CD4-positive, CD25-positive, alpha-beta regulatory T cell (primary cell): ENCODE measurements around the gene KDM3B. TPM values are rescaled to one million over a fixed set of nuclear protein-coding genes. Genes with fewer than 3 reads are reported as not detected.

Experiments
- ATAC-seq, 2 donors: fragments of 150-1000 bp; cut with Tn5 transposase; one replicate each; pipeline ENCODE4 v1.10.0; 2021; ENCODE audit warnings: low read depth in 2 of 2, moderate number of reproducible peaks in 2 of 2, moderate library complexity in 1 of 2
- DNase-seq, 3 donors: peaks; one replicate each; pipeline versions ENCODE4 v3.0.0 to v3.0.0-alpha.2; 2012 to 2022; ENCODE audit warnings: mixed read lengths in 1 of 3
- H3K27ac ChIP-seq: one replicate; pipeline ENCODE4 v1.7.0; 2013; ENCODE audit warnings: mild to moderate bottlenecking, low read length; ENCODE audit not compliant: insufficient read depth, poor library complexity, severe bottlenecking
- H3K27me3 ChIP-seq: one replicate; pipeline ENCODE4 v1.7.0; 2013; ENCODE audit warnings: low read length; ENCODE audit not compliant: control insufficient read depth, insufficient read depth
- H3K36me3 ChIP-seq: one replicate; pipeline ENCODE4 v1.7.0; 2013; ENCODE audit warnings: mild to moderate bottlenecking, low read length, moderate library complexity; ENCODE audit not compliant: control insufficient read depth, insufficient read depth
- H3K4me1 ChIP-seq: 2 replicates; pipeline ENCODE4 v1.7.0; 2013; ENCODE audit warnings: mild to moderate bottlenecking, low read length; ENCODE audit not compliant: insufficient read depth, control insufficient read depth, poor library complexity, severe bottlenecking
- H3K4me3 ChIP-seq: one replicate; pipeline ENCODE4 v1.7.0; 2013; ENCODE audit warnings: low read depth, mild to moderate bottlenecking, low read length, moderate library complexity
- H3K9me3 ChIP-seq, 2 experiments: 1 replicate in 1 of 2; 2 replicates in 1 of 2; pipeline ENCODE4 v1.7.0; 2013; ENCODE audit warnings: low read length in 2 of 2, mild to moderate bottlenecking in 1 of 2, moderate library complexity in 1 of 2; ENCODE audit not compliant: control insufficient read depth in 2 of 2
- H3K27ac Mint-ChIP-seq, 3 donors: one replicate each; pipeline ENCODE4 v1.8.0; 2020 to 2022; ENCODE audit warnings: mild to moderate bottlenecking in 3 of 3, mixed read lengths in 3 of 3, moderate library complexity in 2 of 3
- H3K27me3 Mint-ChIP-seq: one replicate; pipeline ENCODE4 v1.8.0; 2022; ENCODE audit warnings: mild to moderate bottlenecking, mixed read lengths
- H3K36me3 Mint-ChIP-seq: one replicate; pipeline ENCODE4 v1.8.0; 2020; ENCODE audit warnings: mixed read lengths
- H3K4me1 Mint-ChIP-seq, 4 donors: one replicate each; pipeline ENCODE4 v1.8.0; 2020 to 2022; ENCODE audit warnings: mixed read lengths in 4 of 4, mild to moderate bottlenecking in 1 of 4
- H3K4me3 Mint-ChIP-seq, 4 donors: one replicate each; pipeline ENCODE4 v1.8.0; 2020 to 2022; ENCODE audit warnings: mild to moderate bottlenecking in 4 of 4, mixed read lengths in 4 of 4, moderate library complexity in 3 of 4
- H3K9me3 Mint-ChIP-seq, 7 donors: one replicate each; pipeline ENCODE4 v1.8.0; 2020 to 2022; ENCODE audit warnings: mixed read lengths in 7 of 7, mild to moderate bottlenecking in 3 of 7, moderate library complexity in 2 of 7
- polyA plus RNA-seq, 4 donors: library from polyadenylated mRNA; unstranded; fragments of 300-500 nt; fragmentation: Illumina TruSeq; gene quantifications; one replicate each; pipeline ENCODE4 v1.2.3, GENCODE V29; 2021
- total RNA-seq: library from RNA; stranded (reverse); gene quantifications from one replicate; pipeline ENCODE4 v1.2.3, GENCODE V29; 2022

Gene KDM3B
- total and polyA plus RNA-seq, 5 donors from 2014 or later: 12.8 to 77.1 (median 13.8) TPM

GRCh38 chr5:138339464-138339863, 13.0 kb upstream of the KDM3B start:
- H3K27ac Mint-ChIP-seq: peak overlapping the region; percentile 84 to 95 (median 94)
- Histone ChIP-seq H3K27me3 (no peaks in the 10 kb centered on the region), H3K4me1 (peaks cover 27% of the 10 kb centered on the region), H3K9me3 (no peaks in the 10 kb centered on the region), H3K27ac (peak overlapping the region; percentile 87), H3K4me3 (peak overlapping the region; percentile 81), H3K36me3 (peaks cover 20% of the 10 kb centered on the region)
- H3K4me1 Mint-ChIP-seq: peaks cover 5 to 45% (median 28%) of the 10 kb centered on the region in 4 donors
- peaks cover 19% of the 10 kb centered on the region for H3K36me3 Mint-ChIP-seq
- ATAC-seq (no peak), DNase-seq (peak in 1 of 3 donors; percentile 16)
- peaks cover 4% of the 10 kb centered on the region for H3K27me3 Mint-ChIP-seq
- no peaks in the 10 kb centered on the region for H3K9me3 Mint-ChIP-seq
- H3K4me3 Mint-ChIP-seq: peak overlapping the region; percentile 92 to 99 (median 94)

- DNase-seq: no peak
- Histone ChIP-seq H3K4me1 (peaks cover 27% of the 10 kb centered on the region), H3K36me3 (peaks cover 26% of the 10 kb centered on the region), H3K27me3 (no peaks in the 10 kb centered on the region), H3K27ac (no peak overlapping the region), H3K4me3 (peak overlapping the region; percentile 81), H3K9me3 (no peaks in the 10 kb centered on the region)
- H3K9me3 Mint-ChIP-seq: no peaks in the 10 kb centered on the region
- peaks cover 5 to 45% (median 28%) of the 10 kb centered on the region in 4 donors for H3K4me1 Mint-ChIP-seq
- peak overlapping the region; percentile 92 to 99 (median 94) for H3K4me3 Mint-ChIP-seq
- peaks cover 20% of the 10 kb centered on the region for H3K36me3 Mint-ChIP-seq
- H3K27ac Mint-ChIP-seq: peak overlapping the region; percentile 84 to 95 (median 94)
- no peak for ATAC-seq
- no peaks in the 10 kb centered on the region for H3K27me3 Mint-ChIP-seq
Observed at GRCh38 chr5:138340008-138340407, 12.5 kb upstream of the KDM3B start.

GRCh38 chr5:138344887-138345622, 7.4 kb upstream of the KDM3B start:
- H3K27me3 Mint-ChIP-seq: no peaks in the 10 kb centered on the region
- peaks cover 50% of the 10 kb centered on the region for H3K36me3 ChIP-seq
- ATAC-seq: no peak

GRCh38 chr5:138346889-138347288, 5.6 kb upstream of the KDM3B start:
- Mint-ChIP-seq H3K27me3 (no peaks in the 10 kb centered on the region), H3K4me1 (peaks cover 0 to 15% (median 6%) of the 10 kb centered on the region in 4 donors), H3K9me3 (peaks cover 0 to 3% (median 0%) of the 10 kb centered on the region in 7 donors), H3K36me3 (peaks cover 32% of the 10 kb centered on the region), H3K27ac (no peak overlapping the region), H3K4me3 (no peak overlapping the region)
- no peaks in the 10 kb centered on the region for H3K4me1 ChIP-seq
- H3K9me3 ChIP-seq: no peaks in the 10 kb centered on the region
- no peaks in the 10 kb centered on the region for H3K27me3 ChIP-seq
- no peak overlapping the region for H3K4me3 ChIP-seq
- ATAC-seq: no peak
- H3K36me3 ChIP-seq: peaks cover 44% of the 10 kb centered on the region
- H3K27ac ChIP-seq: no peak overlapping the region
- no peak for DNase-seq

More at GRCh38 chr5:138344887-138345622, 7.4 kb upstream of the KDM3B start:
- Mint-ChIP-seq H3K4me3 (no peak overlapping the region), H3K27ac (no peak overlapping the region), H3K9me3 (no peaks in the 10 kb centered on the region), H3K36me3 (peaks cover 36% of the 10 kb centered on the region), H3K4me1 (peaks cover 5 to 24% (median 18%) of the 10 kb centered on the region in 4 donors)
- no peaks in the 10 kb centered on the region for H3K9me3 ChIP-seq
- no peak for DNase-seq
- no peak overlapping the region for H3K4me3 ChIP-seq
- no peaks in the 10 kb centered on the region for H3K27me3 ChIP-seq
- no peak overlapping the region for H3K27ac ChIP-seq
- H3K4me1 ChIP-seq: peaks cover 4% of the 10 kb centered on the region

GRCh38 chr5:138349852-138350562, 2.5 kb upstream of the KDM3B start:
- Mint-ChIP-seq H3K27me3 (no peaks in the 10 kb centered on the region), H3K4me3 (peak overlapping the region in 1 of 4 donors; percentile 87)

GRCh38 chr5:138350563-138350890, 2.0 kb upstream of the KDM3B start:
- peaks cover 18% of the 10 kb centered on the region for H3K36me3 Mint-ChIP-seq

More at GRCh38 chr5:138349852-138350562, 2.5 kb upstream of the KDM3B start:
- Mint-ChIP-seq H3K4me1 (peaks cover 11 to 32% (median 16%) of the 10 kb centered on the region in 4 donors), H3K36me3 (peaks cover 19% of the 10 kb centered on the region), H3K27ac (peak overlapping the region in 1 of 3 donors; percentile 11), H3K9me3 (peaks cover 0 to 5% (median 0%) of the 10 kb centered on the region in 7 donors)
- no peak overlapping the region for H3K4me3 ChIP-seq
- no peak overlapping the region for H3K27ac ChIP-seq
- peaks cover 24% of the 10 kb centered on the region for H3K36me3 ChIP-seq
- no peak for ATAC-seq
- H3K4me1 ChIP-seq: peaks cover 17% of the 10 kb centered on the region
- no peak for DNase-seq
- no peaks in the 10 kb centered on the region for H3K27me3 ChIP-seq
- no peaks in the 10 kb centered on the region for H3K9me3 ChIP-seq

GRCh38 chr5:138351056-138351455, 1.4 kb upstream of the KDM3B start:
- peaks cover 0 to 5% (median 0%) of the 10 kb centered on the region in 7 donors for H3K9me3 Mint-ChIP-seq
- peaks cover 14% of the 10 kb centered on the region for H3K36me3 ChIP-seq
- H3K27ac ChIP-seq: no peak overlapping the region
- no peak overlapping the region for H3K4me3 ChIP-seq
- peaks cover 27% of the 10 kb centered on the region for H3K4me1 ChIP-seq
- peaks cover 13% of the 10 kb centered on the region for H3K36me3 Mint-ChIP-seq
- ATAC-seq: no peak
- no peaks in the 10 kb centered on the region for H3K27me3 Mint-ChIP-seq
- peak overlapping the region in 2 of 4 donors; percentile 87 to 88 for H3K4me3 Mint-ChIP-seq
- H3K27ac Mint-ChIP-seq: peak overlapping the region in 1 of 3 donors; percentile 11
- H3K9me3 ChIP-seq: no peaks in the 10 kb centered on the region
- DNase-seq: no peak
- H3K4me1 Mint-ChIP-seq: peaks cover 19 to 42% (median 26%) of the 10 kb centered on the region in 4 donors
- H3K27me3 ChIP-seq: no peaks in the 10 kb centered on the region

More at GRCh38 chr5:138350563-138350890, 2.0 kb upstream of the KDM3B start:
- Mint-ChIP-seq H3K4me1 (peaks cover 14 to 37% (median 21%) of the 10 kb centered on the region in 4 donors), H3K9me3 (peaks cover 0 to 5% (median 0%) of the 10 kb centered on the region in 7 donors), H3K27me3 (no peaks in the 10 kb centered on the region), H3K27ac (peak overlapping the region in 2 of 3 donors; percentile 11 to 74), H3K4me3 (peak overlapping the region in 3 of 4 donors; percentile 16 to 87 (median 36))
- Histone ChIP-seq H3K4me1 (peaks cover 22% of the 10 kb centered on the region), H3K4me3 (no peak overlapping the region), H3K36me3 (peaks cover 19% of the 10 kb centered on the region), H3K9me3 (no peaks in the 10 kb centered on the region), H3K27me3 (no peaks in the 10 kb centered on the region), H3K27ac (no peak overlapping the region)
- DNase-seq (no peak), ATAC-seq (no peak)
